ENCODE results near the gene TBRG1.
A peak's percentile ranks its signal among the peaks of the same experiment; 100 is the strongest.

Gene TBRG1

GRCh38 chr11:124663861-124664260, 41.2 kb downstream of the TBRG1 start:
- DNase-seq: no peak

- no peak for DNase-seq
Measured at GRCh38 chr11:124667601-124668000, 44.9 kb downstream of the TBRG1 start.

- peak; percentile 56 for DNase-seq
Measured at GRCh38 chr11:124669193-124669592, 46.5 kb downstream of the TBRG1 start.

- DNase-seq: peak; percentile 65
Measured at GRCh38 chr11:124670732-124671131, 48.1 kb downstream of the TBRG1 start.

- DNase-seq: no peak
Measured at GRCh38 chr11:124672536-124673215, 50.0 kb downstream of the TBRG1 start.

GRCh38 chr11:124673333-124674167, 50.9 kb downstream of the TBRG1 start, which contains the start of the genes SIAE and SPA17:
TSS of gene SIAE (minus strand) at chr11:124673739. CDS start at chr11:124673708, 31 bp downstream.
TSS of gene SPA17 (plus strand) at chr11:124673904. CDS start at chr11:124675265, 1,361 bp downstream.
- peak; percentile 90 for DNase-seq

GRCh38 chr11:124674168-124674517, 51.5 kb downstream of the TBRG1 start:
- no peak for DNase-seq

GRCh38 chr11:124674571-124674970, 51.9 kb downstream of the TBRG1 start:
- no peak for DNase-seq

GRCh38 chr11:124676386-124676785, 53.7 kb downstream of the TBRG1 start:
- DNase-seq: no peak

- no peak for DNase-seq
Measured at GRCh38 chr11:124678416-124678815, 55.8 kb downstream of the TBRG1 start.

GRCh38 chr11:124681421-124681820, 58.8 kb downstream of the TBRG1 start:
- DNase-seq: no peak

- no peak for DNase-seq
Measured at GRCh38 chr11:124682443-124682842, 59.8 kb downstream of the TBRG1 start.

Measured in CD4-positive, alpha-beta T cell treated with Interleukin-6 for 4 hours (primary cell).